RWPE2 (cell line): Measurements from ENCODE around the gene ZBTB48.

Experiments
- ATAC-seq: fragments of 200-7000 bp; cut with Tn5 transposase; 3 replicates; pipeline ENCODE4 v1.9.1; 2021; ENCODE audit warnings: low read depth
- DNase-seq: peaks from one replicate; pipeline ENCODE4 v3.0.0-alpha.2; 2020; ENCODE audit warnings: low spot score
- H3K27ac ChIP-seq: fragments of 450-650 bp; 2 replicates; pipeline ENCODE4 v1.5.1; 2017; ENCODE audit warnings: mild to moderate bottlenecking; ENCODE audit not compliant: poor library complexity, severe bottlenecking
- H3K27me3 ChIP-seq: fragments of 250-450 bp; sonication (Bioruptor Pico); 2 replicates; pipeline ENCODE4 v1.5.1; 2021; ENCODE audit warnings: mild to moderate bottlenecking, moderate library complexity; ENCODE audit not compliant: insufficient read depth, poor library complexity, severe bottlenecking
- H3K36me3 ChIP-seq: fragments of 250-450 bp; sonication (Bioruptor Pico); 2 replicates; pipeline ENCODE4 v1.5.1; 2020; ENCODE audit warnings: low read depth, mild to moderate bottlenecking, moderate library complexity
- H3K4me1 ChIP-seq: fragments of 250-450 bp; sonication (Bioruptor Pico); 2 replicates; pipeline ENCODE4 v1.5.1; 2021; ENCODE audit warnings: mild to moderate bottlenecking, moderate library complexity; ENCODE audit not compliant: insufficient read depth, poor library complexity, severe bottlenecking
- H3K4me3 ChIP-seq: fragments of 250-450 bp; sonication (Bioruptor Pico); 2 replicates; pipeline ENCODE4 v1.5.1; 2021; ENCODE audit warnings: mild to moderate bottlenecking, moderate library complexity; ENCODE audit not compliant: severe bottlenecking
- H3K9me3 ChIP-seq: fragments of 250-450 bp; sonication (Bioruptor Pico); 2 replicates; pipeline ENCODE4 v1.5.1; 2021; ENCODE audit warnings: mild to moderate bottlenecking, moderate library complexity; ENCODE audit not compliant: severe bottlenecking
- TF ChIP-seq, protein P1 (sequence below): fragments of 450-650 bp; IDR thresholded peaks from one replicate; pipeline ENCODE4 v1.5.1; 2017; ENCODE audit warnings: mild to moderate bottlenecking, moderate library complexity; ENCODE audit not compliant: poor library complexity, severe bottlenecking

ZBTB48 gene

GRCh38 chr1:6579374-6580118 lies at the start of gene ZBTB48:
ZBTB48 (plus strand) TSS chr1:6579994; CDS start chr1:6580610, 616 bp downstream.
- peak; percentile 92 for ATAC-seq

GRCh38 chr1:6530504-6531160 lies 49.2 kb upstream of the ZBTB48 start:
- no peak for ATAC-seq
- H3K9me3 ChIP-seq: no peaks in the 10 kb centered on the region
- DNase-seq: no peak
- H3K4me3 ChIP-seq: no peak overlapping the region
- no peak overlapping the region for H3K27ac ChIP-seq
- TF ChIP-seq, protein P1, sequence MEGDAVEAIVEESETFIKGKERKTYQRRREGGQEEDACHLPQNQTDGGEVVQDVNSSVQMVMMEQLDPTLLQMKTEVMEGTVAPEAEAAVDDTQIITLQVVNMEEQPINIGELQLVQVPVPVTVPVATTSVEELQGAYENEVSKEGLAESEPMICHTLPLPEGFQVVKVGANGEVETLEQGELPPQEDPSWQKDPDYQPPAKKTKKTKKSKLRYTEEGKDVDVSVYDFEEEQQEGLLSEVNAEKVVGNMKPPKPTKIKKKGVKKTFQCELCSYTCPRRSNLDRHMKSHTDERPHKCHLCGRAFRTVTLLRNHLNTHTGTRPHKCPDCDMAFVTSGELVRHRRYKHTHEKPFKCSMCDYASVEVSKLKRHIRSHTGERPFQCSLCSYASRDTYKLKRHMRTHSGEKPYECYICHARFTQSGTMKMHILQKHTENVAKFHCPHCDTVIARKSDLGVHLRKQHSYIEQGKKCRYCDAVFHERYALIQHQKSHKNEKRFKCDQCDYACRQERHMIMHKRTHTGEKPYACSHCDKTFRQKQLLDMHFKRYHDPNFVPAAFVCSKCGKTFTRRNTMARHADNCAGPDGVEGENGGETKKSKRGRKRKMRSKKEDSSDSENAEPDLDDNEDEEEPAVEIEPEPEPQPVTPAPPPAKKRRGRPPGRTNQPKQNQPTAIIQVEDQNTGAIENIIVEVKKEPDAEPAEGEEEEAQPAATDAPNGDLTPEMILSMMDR: no peak
- peaks cover 90% of the 10 kb centered on the region for H3K36me3 ChIP-seq
- H3K27me3 ChIP-seq: no peaks in the 10 kb centered on the region
- H3K4me1 ChIP-seq: no peaks in the 10 kb centered on the region

More at GRCh38 chr1:6579374-6580118, at the start of gene ZBTB48:
- Histone ChIP-seq H3K9me3 (no peaks in the 10 kb centered on the region), H3K27me3 (no peaks in the 10 kb centered on the region), H3K4me3 (peak within 1 kb of the TSS; percentile 76), H3K4me1 (peaks cover 13% of the 10 kb centered on the region), H3K27ac (peak within 1 kb of the TSS; percentile 21), H3K36me3 (peaks cover 18% of the 10 kb centered on the region)
- TF ChIP-seq, protein P1: no peak
- peak; percentile 98 for DNase-seq

- TF ChIP-seq, protein P1: no peak
- Histone ChIP-seq H3K4me1 (no peaks in the 10 kb centered on the region), H3K27ac (no peak overlapping the region), H3K36me3 (peaks cover 90% of the 10 kb centered on the region), H3K4me3 (no peak overlapping the region), H3K27me3 (no peaks in the 10 kb centered on the region), H3K9me3 (no peaks in the 10 kb centered on the region)
- DNase-seq (no peak), ATAC-seq (no peak)
Observed at GRCh38 chr1:6531996-6532395, 47.8 kb upstream of the ZBTB48 start.

GRCh38 chr1:6534248-6534822 lies 45.5 kb upstream of the ZBTB48 start:
- no peak for ATAC-seq
- Histone ChIP-seq H3K27ac (no peak overlapping the region), H3K9me3 (no peaks in the 10 kb centered on the region), H3K4me1 (no peaks in the 10 kb centered on the region), H3K27me3 (no peaks in the 10 kb centered on the region), H3K4me3 (no peak overlapping the region), H3K36me3 (peaks cover 89% of the 10 kb centered on the region)
- TF ChIP-seq, protein P1: no peak
- no peak for DNase-seq

DNA sequence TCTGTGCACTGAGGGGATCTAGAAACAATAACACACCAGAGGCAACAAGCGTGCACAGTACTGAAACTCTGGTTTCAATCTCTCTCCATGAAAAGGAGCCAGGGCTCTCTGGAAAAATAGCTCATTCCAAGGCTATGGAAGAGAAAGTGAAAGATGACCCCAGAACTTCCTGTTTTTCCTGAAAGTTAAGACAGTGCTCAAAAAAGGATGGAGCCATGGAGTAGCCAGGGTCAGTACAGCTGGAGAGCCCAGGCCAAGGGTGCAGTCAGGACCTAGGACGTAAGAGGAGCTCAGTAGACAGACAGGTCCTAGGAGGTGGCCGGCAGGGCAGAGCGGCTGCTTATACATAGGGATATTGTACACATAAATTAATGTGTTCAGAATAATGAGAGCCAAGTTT lies 44.6 kb upstream of the ZBTB48 start:
- no peak overlapping the region for H3K4me3 ChIP-seq
- ATAC-seq (no peak), DNase-seq (no peak)
- H3K4me1 ChIP-seq: no peaks in the 10 kb centered on the region
- H3K27me3 ChIP-seq: no peaks in the 10 kb centered on the region
- H3K36me3 ChIP-seq: peaks cover 82% of the 10 kb centered on the region
- TF ChIP-seq, protein P1: no peak
- H3K9me3 ChIP-seq: no peaks in the 10 kb centered on the region
- H3K27ac ChIP-seq: no peak overlapping the region
